Fibroblast of mammary gland (primary cell): ENCODE data around the gene GLB1L2.
"Not testable (repeated sequence)": the region's sequence is repeated elsewhere in the genome, so short reads cannot be mapped to it uniquely, and the experiment has no call there.

Source experiments
- DNase-seq: peaks from one replicate; pipeline ENCODE4 v3.0.0-alpha.2; 2010; ENCODE audit warnings: low read depth
- H3K4me3 ChIP-seq: 2 replicates; pipeline ENCODE4 v1.5.1; 2011; ENCODE audit warnings: low read depth, mild to moderate bottlenecking, low read length, moderate library complexity; ENCODE audit not compliant: control insufficient read depth
- CTCF ChIP-seq: conservative IDR thresholded peaks from 2 replicates; pipeline ENCODE4 v1.5.1; 2011; ENCODE audit warnings: low read depth, low read length, inconsistent platforms; ENCODE audit not compliant: control insufficient read depth, insufficient read depth

The GLB1L2 gene

GRCh38 chr11:134294664-134295063 is 37.1 kb upstream of the GLB1L2 start:
- H3K4me3 ChIP-seq, result no peak overlapping the region
- no peak for DNase-seq
- TF ChIP-seq CTCF, result no peak

- no peak for TF ChIP-seq CTCF
Measured at GRCh38 chr11:134312223-134312622, 19.6 kb upstream of the GLB1L2 start.

GRCh38 chr11:134312807-134313206 is 19.0 kb upstream of the GLB1L2 start:
- no peak overlapping the region for H3K4me3 ChIP-seq
- TF ChIP-seq CTCF, result no peak
- no peak for DNase-seq

More at GRCh38 chr11:134312223-134312622, 19.6 kb upstream of the GLB1L2 start:
- no peak overlapping the region for H3K4me3 ChIP-seq
- DNase-seq, result no peak

DNA sequence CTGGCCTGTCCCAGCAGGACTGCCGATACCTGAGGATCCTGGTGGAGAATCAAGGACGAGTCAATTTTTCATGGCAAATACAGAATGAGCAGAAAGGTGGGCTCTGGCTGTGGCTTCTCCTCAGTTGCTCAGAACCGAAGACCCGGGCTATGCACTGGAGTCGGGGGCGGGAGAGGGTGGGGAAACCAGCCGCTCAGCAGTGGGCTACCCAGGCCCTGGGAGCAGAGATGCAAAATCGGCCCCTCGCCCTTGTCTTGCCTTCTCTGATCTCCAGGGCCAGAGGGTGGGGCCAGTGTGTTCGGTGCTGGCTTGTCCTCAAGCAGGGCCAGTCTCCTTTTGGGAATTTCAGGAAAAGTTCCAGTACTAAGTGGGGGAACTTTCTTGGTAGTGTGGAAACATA is 18.4 kb upstream of the GLB1L2 start:
- no peak overlapping the region for H3K4me3 ChIP-seq
- TF ChIP-seq CTCF, result no peak
- DNase-seq, result no peak

- no peak for DNase-seq
- no peak for TF ChIP-seq CTCF
- no peak overlapping the region for H3K4me3 ChIP-seq
Measured at GRCh38 chr11:134313821-134314607, 17.8 kb upstream of the GLB1L2 start.

DNA sequence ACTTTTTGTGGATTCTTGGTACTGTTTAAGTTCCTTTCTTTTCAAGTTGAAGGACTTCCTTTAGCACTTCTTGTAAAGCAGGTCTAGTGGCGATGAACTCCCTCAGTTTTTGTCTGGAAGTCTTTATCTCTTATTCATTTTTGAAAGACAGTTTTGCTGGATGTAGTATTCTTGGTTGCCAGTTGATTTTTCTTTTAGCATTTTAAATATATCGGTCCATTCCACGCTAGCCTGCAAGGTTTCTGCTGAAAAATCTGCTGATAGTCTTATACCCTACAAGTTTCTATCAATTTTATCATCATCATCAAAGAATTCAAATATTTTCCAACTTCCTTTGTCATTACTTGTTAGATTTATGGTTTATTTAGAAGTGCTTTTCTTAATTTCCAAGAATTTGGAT is 14.7 kb upstream of the GLB1L2 start:
- TF ChIP-seq CTCF, result no peak
- DNase-seq, result no peak
- no peak overlapping the region for H3K4me3 ChIP-seq

DNA sequence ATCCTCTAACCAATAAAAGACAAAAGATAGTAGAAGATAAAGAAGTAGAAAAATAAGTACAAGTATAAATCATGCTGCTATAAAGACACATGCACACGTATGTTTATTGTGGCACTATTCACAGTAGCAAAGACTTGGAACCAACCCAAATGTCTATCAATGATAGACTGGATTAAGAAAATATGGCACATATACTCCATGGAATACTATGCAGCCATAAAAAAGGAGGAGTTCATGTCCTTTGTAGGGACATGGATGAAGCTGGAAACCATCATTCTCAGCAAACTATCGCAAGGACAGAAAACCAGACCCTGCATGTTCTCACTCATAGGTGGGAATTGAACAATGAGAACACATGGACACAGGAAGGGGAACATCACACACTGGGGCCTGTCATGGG is 10.4 kb upstream of the GLB1L2 start:
- H3K4me3 ChIP-seq, result not testable (repeated sequence)

More for the DNA sequence above, 10.4 kb upstream of the GLB1L2 start:
- DNase-seq, result not testable (repeated sequence)
